ENCODE measurements around the gene ABLIM2. TPM values are rescaled to one million over a fixed set of nuclear protein-coding genes. Genes with fewer than 3 reads are reported as not detected.

ABLIM2 gene
- total RNA-seq, 1 experiment from 2014 or later = under 0.01 TPM

GRCh38 chr4:8104491-8105305, 53.9 kb downstream of the ABLIM2 start:
- DNase-seq (ENCODE audit: low read depth) = no peak

- DNase-seq (ENCODE audit: low read depth) = no peak
Observed at GRCh38 chr4:8103421-8104390, 54.9 kb downstream of the ABLIM2 start.

GRCh38 chr4:8102831-8103230, 55.8 kb downstream of the ABLIM2 start:
- no peak for DNase-seq (ENCODE audit: low read depth)

- DNase-seq (ENCODE audit: low read depth) = no peak
Observed at GRCh38 chr4:8102076-8102355, 56.6 kb downstream of the ABLIM2 start.

GRCh38 chr4:8101213-8102075, 57.2 kb downstream of the ABLIM2 start:
- DNase-seq (ENCODE audit: low read depth) = peak; percentile 15

- DNase-seq (ENCODE audit: low read depth) = no peak
Observed at GRCh38 chr4:8099981-8100464, 58.6 kb downstream of the ABLIM2 start.

GRCh38 chr4:8098506-8098905, 60.1 kb downstream of the ABLIM2 start:
- DNase-seq (ENCODE audit: low read depth) = no peak

GRCh38 chr4:8097721-8098345, 60.8 kb downstream of the ABLIM2 start:
- no peak for DNase-seq (ENCODE audit: low read depth)

GRCh38 chr4:8097141-8097541, 61.5 kb downstream of the ABLIM2 start:
- no peak for DNase-seq (ENCODE audit: low read depth)

- DNase-seq (ENCODE audit: low read depth) = no peak
Observed at GRCh38 chr4:8096690-8097061, 61.9 kb downstream of the ABLIM2 start.

GRCh38 chr4:8095956-8096689, 62.5 kb downstream of the ABLIM2 start:
- no peak for DNase-seq (ENCODE audit: low read depth)

- no peak for DNase-seq (ENCODE audit: low read depth)
Observed at GRCh38 chr4:8093587-8094274, 64.9 kb downstream of the ABLIM2 start.

- DNase-seq (ENCODE audit: low read depth) = no peak
Observed at GRCh38 chr4:8092282-8092681, 66.3 kb downstream of the ABLIM2 start.

GRCh38 chr4:8090744-8091301, 67.8 kb downstream of the ABLIM2 start:
- DNase-seq (ENCODE audit: low read depth) = no peak

GRCh38 chr4:8090312-8090711, 68.3 kb downstream of the ABLIM2 start:
- peak; percentile 18 for DNase-seq (ENCODE audit: low read depth)

GRCh38 chr4:8089862-8090261, 68.8 kb downstream of the ABLIM2 start:
- no peak for DNase-seq (ENCODE audit: low read depth)

GRCh38 chr4:8088966-8089491, 69.6 kb downstream of the ABLIM2 start:
- no peak for DNase-seq (ENCODE audit: low read depth)

- no peak for DNase-seq (ENCODE audit: low read depth)
Observed at GRCh38 chr4:8087921-8088495, 70.6 kb downstream of the ABLIM2 start.
